IPS-NIHi7 (cell line): ENCODE measurements around the gene HGD.
"Not testable (repeated sequence)": the region's sequence is repeated elsewhere in the genome, so short reads cannot be mapped to it uniquely, and the experiment has no call there.

Experiments
- DNase-seq: peaks from one replicate; pipeline ENCODE4 v3.0.0; 2012; ENCODE audit warnings: mixed read lengths; ENCODE audit errors: extremely low spot score

The HGD gene, protein sequence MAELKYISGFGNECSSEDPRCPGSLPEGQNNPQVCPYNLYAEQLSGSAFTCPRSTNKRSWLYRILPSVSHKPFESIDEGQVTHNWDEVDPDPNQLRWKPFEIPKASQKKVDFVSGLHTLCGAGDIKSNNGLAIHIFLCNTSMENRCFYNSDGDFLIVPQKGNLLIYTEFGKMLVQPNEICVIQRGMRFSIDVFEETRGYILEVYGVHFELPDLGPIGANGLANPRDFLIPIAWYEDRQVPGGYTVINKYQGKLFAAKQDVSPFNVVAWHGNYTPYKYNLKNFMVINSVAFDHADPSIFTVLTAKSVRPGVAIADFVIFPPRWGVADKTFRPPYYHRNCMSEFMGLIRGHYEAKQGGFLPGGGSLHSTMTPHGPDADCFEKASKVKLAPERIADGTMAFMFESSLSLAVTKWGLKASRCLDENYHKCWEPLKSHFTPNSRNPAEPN

DNA sequence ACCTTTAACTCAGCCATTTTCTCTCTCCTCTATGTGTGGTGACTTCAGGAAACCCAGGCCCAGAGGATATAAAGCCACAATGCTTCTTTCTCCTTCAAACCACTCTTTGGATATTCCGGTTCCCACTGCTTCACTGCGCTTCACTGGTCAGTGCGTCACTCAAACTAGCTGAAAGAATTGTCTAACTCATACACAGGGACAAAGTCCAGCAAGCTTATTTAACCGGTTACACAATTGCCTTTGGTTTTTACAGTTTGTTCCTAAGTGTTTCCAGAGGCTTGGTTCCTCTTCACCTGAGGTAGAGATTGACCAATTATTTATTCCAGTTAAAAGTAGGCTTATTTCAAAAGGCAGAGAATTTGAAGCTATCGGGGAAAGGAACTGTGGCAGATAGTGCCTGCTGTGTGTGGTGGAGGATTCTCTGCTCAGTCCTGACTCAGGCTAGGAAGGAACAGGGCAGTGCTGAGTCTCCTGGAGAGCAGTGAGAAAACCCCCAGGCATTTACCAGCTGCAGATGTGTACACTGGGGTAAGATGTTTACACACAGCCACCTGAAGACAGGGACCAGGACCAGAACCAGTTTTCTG is at the start of gene HGD:
TSS of gene HGD (minus strand) at position 145 of the 587 bp plus-strand sequence. CDS start at position 17, 128 bp downstream.
- DNase-seq, result no peak

DNA sequence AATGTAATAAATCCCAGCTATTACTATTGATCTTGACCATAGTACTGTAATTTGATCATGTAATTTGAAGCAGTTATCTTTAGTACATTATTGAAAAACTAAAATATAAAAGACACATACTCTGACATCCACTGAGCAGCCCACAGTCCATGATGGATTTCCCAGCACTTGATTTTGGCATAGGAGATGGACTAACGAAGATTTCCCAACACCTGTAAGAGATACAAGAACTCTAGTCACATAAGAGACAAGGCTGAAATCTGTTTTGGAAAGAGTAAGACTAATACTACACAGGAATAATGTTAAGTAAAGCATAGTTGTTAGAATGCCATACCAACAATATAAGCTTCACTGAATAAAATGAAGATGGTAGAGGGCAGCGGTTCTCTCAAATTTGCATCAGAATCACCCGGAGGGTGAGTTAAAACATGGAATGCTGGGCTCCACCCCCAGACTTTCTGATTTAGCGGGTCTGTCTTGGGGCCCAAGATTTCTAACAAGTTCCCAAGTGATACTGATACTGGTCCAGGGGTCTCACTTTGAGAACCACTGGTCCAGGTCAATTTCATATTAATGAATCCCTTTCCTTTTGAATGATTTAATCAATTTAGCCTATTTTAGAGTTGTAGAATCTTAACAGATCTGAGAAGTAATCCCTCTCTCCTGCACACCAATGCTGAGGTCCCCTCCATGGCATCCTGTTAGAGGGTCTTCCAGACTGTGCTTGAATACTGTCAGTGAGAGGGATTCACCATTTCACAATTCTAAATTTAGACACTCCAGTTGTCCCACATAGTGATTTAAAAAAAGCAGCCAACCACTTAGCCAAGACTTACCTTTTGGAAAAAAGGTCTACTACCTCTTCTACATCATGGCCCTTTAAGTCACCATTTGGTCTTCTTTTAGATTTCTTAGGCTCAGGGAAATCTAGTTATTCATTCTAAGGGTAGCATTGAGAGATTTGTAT is 48.8 kb upstream of the HGD start:
- peak; percentile 14 for DNase-seq

DNA sequence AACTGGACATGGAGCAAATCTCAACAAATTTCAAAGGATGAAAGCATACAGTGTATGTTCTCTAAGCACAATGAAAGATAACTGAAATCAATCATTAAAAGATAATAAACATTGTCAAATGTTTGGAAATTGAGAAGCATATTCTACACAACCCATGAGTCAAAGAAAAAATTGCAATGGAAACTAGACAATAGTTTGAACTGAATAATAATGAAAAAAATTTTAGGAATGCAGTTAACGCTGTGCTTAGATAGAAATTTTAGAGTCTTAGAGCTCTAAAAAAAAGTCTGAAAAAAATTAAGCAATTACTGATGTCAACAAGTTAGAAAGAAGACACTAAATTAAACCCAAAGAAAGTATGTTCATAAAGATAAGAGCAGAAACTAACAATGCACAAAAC is 44.8 kb upstream of the HGD start:
- DNase-seq, result no peak

DNA sequence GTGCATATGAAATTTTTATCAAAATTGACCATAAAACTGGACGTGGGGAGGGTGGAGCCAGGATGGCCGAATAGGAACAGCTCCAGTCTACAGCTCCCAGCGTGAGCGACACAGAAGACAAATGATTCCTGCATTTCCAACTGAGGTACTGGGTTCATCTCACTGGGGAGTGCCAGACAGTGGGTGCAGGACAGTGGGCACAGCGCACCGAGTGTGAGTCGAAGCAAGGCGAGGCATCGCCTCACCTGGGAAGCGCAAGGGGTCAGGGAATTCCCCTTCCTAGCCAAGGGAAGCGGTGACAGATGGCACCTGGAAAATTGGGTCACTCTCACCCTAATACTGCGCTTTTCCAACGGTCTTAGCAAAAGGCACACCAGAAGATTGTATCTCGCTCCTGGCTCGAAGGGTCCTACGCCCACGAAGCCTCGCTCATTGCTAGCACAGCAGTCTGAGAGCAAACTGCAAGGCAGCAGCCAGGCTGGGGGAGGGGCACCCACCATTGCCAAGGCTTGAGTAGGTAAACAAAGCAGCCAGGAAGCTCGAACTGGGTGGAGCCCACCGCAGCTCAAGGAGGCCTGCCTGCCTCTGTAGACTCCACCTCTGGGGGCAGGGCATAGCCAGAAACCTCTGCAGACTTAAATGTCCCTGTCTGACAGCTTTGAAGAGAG is 37.3 kb upstream of the HGD start:
- DNase-seq, result not testable (repeated sequence)

DNA sequence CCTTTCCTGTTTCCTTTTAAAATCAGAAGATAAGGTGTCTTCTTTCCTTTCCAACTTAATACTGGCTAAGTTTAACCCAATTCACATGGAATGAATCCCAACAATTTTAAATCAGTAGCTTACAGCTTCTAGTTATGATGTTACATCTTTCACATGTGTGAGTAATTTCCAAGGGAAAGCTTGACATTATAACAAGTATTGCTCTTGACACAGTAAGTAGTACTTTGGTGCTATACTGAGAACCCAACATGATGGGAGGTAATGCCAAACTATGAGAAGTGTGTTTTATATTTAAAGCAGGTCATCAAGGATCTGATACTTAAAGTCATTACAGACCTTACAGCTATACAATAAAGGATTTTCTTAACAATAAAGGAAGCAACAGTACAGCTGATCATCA is 31.2 kb upstream of the HGD start:
- no peak for DNase-seq

DNA sequence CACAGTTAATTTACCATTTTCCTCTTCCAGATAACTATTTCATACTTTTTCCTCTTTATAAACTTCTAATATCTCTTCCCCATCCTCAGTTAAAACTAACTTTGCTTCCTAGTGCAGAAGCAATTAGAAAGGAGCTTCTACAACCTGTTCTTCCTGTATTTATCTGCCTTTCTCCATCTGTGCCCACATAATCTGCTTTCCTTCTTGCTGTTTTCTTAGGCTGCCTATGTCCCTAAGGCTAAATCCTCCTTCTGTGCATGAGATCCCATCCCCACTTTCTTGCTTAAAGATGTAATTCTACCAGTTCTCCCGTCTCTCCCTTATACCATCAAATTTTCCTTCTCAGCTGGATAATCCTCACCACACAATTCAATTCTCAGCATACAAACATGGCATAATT is 28.3 kb upstream of the HGD start:
- DNase-seq, result no peak

DNA sequence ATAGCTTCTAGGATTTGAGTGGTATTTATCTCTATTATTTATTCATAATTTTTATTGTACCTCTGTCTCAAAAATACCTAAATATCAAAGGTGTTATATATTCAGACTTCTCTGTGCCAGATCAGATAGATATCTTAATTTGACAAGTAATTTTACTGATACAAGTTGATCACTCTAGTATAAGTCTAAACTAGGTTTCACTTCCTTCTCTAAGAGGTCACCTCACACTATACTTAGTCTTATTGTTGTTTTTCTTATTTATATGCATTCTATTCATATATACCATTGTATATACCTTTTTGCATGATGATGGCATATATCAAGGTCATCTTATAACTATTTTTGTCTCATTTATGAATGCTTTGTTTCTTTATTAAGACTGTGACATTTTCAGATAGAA is 26.4 kb upstream of the HGD start:
- DNase-seq, result no peak

DNA sequence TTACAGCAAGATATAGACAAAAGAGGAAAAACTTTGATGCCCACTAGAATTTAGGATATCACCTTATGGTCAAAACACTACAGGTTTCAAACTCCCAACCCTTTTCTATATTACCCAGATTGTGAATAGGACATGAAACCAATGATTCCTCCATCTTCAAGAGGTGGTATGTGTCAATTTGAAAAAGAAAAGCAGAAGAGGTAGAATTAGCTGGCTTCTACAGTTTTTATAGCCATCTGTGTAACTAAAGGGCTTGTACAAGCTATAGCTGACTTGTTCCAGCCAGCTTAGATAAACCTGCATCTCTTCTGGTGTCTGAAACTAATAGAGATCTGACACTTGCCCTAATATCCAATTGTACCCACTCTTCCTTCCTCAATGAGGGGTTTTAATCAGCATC is 24.9 kb upstream of the HGD start:
- DNase-seq, result no peak

DNA sequence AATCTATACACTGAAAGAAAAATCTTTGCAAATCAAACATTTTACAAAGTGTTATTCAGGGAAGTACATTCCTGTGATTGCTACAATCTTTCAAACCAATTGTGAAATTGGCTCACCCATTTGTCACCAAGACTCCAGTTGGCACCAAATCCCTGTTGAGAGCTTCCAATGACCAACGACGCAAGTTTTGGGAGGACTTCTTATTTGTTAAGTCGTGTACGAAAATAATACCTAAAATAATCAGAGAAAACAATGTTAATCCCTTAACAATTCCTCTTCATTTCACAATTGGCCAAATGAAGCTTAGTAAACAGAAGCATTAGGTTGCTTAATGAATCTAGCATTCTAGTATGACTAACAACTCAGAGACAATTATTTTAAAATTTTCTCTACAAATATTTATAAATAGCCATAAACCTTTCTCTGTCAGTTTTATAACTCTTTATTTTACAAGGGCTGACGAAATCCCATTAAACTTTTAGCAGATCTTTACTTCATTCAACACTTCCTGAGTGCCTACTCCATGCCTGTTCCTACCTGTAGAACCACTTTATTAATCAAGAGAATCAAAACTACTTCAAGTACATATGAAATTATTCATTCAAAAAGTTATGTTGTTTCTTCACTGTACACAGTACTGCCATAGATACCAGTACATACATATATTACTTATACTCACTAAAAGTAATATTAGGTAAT is 24.0 kb upstream of the HGD start:
- no peak for DNase-seq

DNA sequence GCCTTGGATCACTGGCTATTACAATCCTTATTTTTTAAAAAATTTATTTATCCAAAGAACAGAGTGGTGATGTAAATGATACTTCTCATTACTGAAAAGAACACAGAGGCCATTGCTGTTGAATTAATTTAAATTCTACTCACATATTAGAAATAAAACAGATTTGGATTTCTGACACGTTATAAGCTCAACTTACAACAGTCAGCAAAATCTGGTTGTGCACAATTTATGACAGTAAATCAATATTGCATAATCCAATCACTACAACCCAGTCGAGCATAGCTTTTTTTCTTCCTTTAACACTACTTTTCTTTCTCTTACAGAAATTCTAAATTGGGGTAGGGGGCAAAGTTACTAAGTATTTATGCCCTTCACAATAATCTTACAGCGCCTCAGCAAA is 17.3 kb upstream of the HGD start:
- no peak for DNase-seq

DNA sequence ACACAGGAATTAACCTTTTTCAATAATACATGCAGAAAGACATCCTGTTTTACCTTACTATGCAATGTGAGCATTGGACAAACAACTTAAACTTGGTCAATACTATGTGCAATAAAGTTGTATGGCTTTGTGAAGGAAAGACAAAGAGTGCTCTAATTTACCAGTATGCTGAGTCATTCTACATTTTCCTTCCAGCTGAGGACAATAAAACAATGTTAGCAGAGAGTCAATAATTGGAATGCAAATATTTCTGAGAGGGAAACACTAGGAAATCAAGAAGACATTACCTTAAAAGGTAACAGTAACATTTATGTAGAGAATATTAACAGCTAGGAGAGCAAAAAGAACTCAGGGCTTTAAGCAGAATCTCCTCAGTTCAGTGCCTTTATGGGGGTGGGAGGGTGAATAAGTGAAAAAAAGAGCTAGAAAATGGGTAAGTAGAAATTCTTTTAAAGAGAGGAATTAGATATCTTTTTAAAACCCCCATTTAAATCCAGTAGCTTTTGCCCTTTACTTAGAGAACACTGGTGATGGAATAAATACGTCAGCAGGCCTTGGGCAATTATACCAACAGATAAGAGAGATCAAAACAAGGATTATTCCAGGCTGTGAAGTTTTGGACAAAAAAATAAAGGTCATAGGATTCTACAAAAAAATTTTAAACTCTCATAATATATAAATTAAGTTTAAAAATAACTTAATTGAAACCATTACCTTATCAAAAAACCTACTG is 11.6 kb upstream of the HGD start:
- DNase-seq, result no peak

DNA sequence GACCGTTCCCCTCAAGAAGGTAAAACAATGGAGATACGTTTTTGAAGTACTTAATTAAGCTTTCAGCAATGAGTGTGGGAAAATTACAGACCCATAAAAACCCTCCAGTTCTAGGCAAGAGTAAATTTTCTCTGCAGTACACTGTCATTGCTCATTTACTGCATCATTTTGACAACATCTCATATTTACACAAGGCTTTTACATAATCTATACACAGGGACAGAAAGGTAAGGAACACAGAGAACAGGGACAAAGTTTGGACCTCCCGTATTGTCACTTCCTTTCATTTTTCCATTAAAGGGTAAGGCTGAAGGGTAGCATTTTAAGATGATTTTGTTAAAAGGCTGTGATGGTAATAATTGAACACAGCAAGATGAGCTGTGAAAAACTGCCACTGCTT is 7.4 kb upstream of the HGD start:
- DNase-seq, result no peak

DNA sequence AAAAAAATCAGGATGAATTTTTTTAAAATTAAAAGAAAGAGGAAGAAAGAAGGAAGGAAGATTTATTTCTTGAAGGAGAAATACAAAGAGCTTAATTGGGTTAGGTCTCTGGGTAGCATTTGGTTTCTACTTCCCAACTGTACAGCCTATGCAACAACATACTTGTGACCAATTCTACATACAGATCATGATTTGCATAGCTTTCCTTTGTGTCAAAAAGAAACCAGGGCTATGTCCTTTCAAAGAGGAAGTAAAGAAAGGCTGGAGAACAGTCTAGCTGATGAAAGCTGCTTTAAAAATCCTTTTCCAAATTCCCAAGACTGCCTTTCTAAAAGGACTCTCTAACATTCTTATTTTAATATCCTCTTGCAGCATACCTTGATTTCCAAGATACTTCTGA is 6.1 kb upstream of the HGD start:
- no peak for DNase-seq

DNA sequence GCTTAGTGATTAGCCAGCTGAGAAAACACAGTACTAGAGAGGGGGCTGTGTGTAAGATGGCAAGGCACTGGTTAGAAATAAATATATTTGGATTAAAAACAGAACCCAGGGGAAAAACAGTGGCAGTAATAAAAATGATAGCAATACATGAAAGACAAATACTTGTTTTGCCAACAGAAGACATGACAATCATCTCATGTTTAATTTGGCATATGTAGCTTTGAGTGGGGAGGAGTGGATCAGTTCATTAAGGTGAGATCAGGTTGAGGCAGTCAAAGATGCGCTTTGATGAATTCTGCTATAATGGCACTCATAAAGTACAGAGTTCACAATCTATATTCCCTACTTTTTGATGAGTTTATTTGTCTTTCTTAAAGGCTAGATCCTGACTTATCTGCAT is 3.4 kb upstream of the HGD start:
- no peak for DNase-seq

DNA sequence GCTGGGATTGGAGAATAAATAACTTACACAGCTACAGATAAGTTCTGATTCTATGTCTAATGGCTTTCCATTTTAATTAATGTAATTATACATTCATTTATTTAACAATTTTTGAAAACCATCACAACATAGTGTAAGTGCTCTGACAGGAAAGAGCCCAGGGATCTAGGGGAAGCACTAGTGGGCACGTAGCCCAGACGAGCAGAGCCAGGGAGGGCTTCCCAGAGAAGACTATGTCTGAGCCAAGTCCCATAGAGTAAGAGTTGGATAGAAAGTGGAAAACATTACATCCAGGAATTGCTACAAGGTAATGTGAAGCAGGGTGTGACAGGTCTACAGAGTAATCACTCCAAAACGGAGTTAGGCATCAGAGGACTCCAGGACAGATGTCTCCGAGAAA is 2.9 kb upstream of the HGD start:
- DNase-seq, result no peak

DNA sequence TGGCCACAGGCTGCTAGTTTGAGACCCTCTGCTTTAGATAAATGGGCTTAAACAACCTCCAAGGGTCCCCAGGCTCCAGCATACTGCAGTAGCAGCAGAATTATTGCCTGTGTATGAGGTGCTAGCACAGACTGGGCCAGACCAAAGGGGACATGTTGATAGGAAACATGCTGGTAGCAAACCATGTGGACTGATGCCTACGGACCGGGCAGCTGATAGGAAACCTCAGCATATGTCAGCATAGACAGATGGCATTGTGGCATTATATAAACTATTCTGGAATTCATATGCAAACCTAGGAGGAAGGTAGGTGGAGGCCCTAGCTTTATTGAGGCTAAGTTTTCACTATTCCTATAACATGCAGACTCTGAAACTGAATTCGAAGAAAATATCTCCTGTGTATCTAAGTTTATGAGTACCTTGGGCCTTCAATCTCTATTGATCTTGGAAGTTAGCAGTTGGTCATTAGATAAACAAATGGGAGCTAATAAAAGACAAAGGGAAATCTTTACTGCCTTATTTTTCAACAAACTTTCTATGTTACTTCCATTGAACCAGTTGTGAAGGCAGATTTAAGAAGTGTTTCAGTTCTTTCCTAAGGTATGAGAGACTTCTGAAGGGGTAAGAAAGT is 1.7 kb upstream of the HGD start:
- no peak for DNase-seq

DNA sequence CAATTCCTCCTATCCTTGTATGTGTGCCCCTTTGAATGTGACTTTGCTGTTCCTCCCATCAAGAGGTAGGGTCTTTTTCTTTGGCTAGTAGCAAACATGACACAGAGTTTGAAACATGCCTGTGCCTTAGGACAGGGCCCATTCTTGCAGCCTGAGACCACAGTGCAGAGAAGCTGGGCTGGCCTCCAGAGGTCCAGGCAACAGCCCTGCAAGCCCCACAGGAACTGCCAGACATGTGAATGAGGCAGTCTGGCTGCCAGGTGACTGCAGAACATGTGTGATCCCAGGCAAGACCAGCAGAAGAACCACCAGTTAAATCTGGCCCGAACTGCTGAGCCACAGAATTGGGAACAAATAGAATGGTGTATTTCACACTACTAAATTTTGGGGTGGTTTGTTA is 1.2 kb upstream of the HGD start:
- DNase-seq, result no peak

DNA sequence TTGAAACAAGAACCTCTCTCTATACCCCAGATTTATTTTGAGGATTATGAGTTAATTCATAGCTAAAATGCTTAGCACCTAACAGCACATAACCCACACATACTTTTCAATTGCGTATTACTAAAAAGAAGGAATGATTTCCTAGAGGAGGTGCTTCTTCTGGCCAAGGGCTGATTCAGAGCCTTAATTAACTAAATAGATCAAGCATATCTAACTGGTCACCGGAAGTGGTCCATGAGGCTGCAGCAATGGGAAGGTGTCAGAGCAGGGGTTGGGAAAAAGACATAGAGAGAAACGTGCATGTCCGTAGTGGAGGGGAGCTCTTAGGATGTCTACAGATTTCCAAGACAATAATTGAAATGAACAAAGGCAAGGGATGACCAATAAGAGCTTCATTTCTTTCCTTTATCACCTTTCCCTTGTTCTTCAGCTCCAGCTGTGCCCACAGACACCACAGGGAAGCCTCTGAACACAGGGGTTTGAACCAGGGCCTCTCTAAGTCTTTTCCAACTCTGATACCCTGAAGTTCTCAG is 467 bp downstream of the HGD start:
- no peak for DNase-seq

DNA sequence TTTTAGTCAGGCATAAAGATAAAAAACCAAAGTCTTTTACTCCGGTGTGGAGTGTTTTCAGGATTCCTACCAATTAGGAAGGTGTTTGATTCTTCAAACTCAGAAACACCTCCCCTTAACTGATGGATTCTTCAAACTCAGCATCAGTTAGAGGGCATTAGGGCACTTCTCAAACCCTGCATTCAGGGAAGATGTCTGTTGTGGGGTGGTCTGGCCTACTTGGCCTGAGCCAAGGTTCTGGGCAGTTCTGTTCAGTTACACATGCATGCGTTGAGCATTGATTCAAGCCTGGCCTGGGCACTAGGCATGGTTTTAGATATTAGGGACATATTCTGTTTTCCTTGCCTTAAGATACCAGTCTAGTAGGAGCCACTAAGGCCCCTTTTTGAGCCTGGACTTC is 1.0 kb downstream of the HGD start:
- no peak for DNase-seq
